Fibroblast of peridontal ligament (primary cell): ENCODE data around the gene UBE2K.
"Not testable (repeated sequence)": the region's sequence is repeated elsewhere in the genome, so short reads cannot be mapped to it uniquely, and the experiment has no call there.

Source experiments
- DNase-seq: peaks from one replicate; pipeline ENCODE4 v3.0.0-alpha.2; 2010; ENCODE audit errors: extremely low read depth

UBE2K gene

GRCh38 chr4:39689970-39690369 is 8.0 kb upstream of the UBE2K start:
- DNase-seq = no peak

DNA sequence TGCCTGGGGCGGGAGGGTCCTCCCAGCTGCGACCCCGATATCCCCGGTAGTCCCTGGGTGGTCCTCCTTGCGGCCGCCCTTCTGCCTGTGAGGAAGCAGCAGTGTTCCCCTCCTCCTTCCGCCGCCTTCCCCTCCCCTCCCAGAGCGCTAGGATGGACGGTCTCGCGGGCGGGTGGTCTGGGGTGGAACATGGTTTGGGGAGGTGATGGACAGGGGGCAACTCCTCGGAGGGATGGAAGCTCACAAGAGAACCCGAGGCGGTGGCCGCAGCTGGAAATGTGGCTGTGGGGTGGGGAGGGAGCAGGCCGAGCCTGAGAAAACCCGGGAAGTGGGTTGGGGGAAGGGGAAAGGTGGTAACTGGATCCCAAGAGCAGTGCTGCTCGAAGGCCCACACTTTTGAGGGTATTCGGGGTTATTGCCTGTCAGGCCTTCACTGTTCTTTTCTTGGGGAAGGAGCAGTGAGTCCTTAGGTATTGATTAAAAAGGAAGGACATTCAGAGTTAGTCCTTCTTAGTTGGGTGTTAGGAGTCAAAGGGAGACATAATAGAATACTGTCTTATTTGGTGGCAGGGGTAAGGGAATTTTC is 581 bp downstream of the UBE2K start:
- DNase-seq = peak; percentile 20

DNA sequence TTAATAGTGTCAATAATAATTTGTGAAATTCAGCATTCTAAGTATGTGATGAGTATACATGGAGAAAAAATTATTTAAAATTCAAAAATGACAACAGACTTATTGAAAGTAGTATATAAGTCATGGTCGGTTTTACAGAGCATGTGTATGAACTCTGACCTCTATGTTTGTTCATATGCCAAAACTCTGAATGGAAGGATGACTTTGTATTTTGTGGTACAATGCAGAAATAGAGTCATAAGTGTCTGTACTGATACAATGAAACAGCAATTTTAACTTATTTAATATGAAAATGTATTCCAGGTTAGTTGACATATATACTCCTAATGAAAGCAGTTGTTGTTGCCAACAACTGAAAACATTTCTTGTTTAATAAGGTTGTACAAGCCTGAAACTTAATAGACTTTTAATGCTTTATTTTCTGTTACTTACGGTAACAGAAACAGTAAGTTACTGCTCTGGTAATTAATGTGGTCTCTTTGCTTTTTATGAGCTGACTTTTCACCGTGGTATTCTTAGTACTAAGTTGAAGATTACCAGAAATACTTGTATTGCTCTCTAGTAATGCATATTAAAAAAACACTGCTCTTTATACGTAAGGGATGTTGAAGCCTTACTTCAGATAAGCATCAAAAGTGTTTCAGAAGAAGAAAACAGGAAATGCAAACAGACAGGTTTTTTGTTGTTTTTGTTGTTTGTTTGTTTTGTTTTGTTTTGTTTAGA is 1.9 kb downstream of the UBE2K start:
- peak; percentile 44 for DNase-seq

DNA sequence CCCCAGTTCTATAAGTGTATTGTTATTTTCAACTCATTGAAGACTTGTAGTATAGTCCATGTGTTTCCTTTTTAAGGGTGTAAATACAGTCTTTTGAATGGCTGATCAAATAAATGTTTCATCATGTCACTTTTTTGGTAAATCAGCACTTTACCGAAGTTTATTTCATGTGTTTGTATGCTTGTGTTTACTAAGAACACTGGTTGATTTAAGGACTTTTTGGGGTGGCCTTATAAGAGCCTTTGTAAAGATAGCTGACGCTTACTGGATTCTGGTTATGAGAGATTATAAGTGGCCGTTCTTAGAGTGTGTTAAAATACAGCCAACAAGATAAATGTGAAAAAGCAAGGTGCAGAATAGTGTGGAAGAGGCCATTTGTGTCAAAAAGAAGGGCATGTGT is 2.6 kb downstream of the UBE2K start:
- no peak for DNase-seq

DNA sequence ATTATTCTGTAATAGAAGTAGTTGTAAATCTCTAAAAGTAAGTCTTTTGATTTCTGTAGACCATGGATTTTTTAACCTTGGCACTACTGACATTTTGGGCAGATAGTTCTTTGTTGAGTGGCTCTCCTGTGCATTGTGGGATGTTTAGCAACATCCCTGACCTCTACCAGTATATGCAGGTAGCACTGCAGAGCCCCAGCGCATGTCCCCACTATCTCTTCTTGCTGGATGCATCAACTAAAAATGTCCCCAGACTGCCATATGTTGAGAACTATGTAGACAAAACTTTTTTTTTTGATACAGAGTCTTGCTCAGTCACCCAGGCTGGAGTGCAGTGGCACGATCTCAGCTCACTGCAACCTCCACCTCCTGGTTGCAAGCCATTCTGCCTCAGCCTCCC is 4.8 kb downstream of the UBE2K start:
- DNase-seq = no peak

GRCh38 chr4:39704789-39705188 is 6.9 kb downstream of the UBE2K start:
- not testable (repeated sequence) for DNase-seq

DNA sequence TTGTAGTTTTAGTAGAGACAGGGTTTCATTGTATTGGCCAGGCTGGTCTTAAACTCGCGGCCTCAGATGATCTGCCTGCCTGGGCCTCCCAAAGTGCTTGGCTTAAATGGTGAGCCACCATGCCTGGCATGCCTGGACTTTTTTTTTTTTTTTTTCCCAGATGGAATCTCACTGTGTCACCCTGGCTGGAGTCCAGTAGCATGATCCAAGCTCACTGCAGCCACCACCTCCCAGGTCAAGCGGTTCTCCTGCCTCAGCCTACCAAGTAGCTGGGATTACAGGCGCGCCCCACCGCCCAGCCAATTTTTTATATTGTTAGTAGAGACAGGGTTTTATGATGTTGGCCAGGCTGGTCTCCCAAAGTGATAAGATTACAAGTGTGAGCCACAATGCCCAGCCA is 8.4 kb downstream of the UBE2K start:
- peak; percentile 77 for DNase-seq

DNA sequence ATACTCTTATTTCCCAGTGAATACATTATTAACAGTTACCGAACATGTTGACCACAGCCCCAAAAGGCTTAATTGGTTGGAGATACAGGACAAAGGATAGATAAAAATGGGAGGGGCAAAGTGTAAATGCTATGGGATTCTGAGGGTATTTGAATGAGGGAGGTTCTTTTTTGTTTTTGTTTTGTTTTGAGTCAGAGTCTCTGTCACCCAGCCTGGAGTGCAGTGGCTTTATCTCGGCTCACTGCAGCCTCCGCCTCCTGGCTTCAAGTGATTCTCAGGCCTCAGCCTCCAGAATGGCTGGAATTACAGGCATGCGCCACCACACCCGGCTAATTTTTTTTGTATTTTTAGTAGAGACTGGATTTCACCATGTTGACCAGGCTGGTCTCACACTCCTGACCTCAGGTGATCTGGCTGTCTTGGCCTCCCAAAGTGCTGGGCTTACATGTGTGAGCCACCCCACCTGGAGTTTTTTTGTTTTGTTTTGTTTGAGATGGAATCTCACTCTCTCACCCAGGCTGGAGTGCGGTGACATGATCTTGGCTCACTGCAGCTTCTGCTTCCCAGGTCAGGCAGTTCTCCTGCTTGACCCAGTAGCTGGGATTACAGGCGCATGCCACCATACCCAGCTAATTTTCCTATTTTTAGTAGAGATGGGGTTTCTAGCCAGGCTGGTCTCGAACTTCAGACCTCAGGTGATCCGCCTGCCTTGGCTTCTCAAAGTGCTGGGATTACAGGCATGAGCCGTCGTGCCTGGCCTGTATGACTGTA is 9.0 kb downstream of the UBE2K start:
- no peak for DNase-seq

DNA sequence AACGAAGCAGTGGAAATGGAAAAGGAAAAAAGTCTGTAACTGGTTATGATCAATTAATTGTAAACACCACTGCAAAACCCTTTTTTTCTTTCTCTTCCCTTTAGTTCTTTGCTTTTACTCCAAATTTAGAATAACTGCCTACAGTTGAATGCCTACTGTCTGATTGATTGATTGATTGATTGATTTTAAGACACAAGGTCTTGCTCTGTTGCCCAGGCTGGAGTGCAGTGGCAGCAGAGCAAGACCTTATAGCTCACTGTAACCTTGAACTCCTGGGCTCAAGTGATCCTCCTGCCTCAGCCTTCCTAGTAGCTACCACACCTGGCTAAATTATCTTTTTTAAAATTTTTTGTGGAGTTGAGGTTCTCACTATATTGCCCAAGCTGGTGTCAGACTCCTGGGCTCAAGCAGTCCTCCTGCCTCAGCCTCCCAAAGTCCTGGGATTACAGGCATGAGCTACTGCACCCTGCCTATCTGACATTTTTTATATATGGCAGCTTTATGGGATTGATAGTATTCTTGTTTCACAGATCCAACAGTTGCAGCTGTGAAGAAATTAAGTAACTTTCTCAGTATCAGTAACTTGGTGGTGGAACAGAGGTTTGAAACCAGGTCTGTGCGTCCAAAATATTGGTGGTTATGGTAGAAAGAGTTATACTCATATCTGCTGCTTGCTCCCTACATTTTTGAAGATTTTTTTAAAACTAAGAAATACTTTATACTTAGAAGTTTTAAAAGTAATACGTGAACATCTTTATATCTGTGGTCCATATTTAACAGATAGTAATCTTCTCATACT is 12.4 kb downstream of the UBE2K start:
- no peak for DNase-seq

GRCh38 chr4:39712819-39713607 is 15.1 kb downstream of the UBE2K start:
- peak; percentile 37 for DNase-seq

- peak; percentile 88 for DNase-seq
Observed at GRCh38 chr4:39713691-39714090, 15.8 kb downstream of the UBE2K start.

DNA sequence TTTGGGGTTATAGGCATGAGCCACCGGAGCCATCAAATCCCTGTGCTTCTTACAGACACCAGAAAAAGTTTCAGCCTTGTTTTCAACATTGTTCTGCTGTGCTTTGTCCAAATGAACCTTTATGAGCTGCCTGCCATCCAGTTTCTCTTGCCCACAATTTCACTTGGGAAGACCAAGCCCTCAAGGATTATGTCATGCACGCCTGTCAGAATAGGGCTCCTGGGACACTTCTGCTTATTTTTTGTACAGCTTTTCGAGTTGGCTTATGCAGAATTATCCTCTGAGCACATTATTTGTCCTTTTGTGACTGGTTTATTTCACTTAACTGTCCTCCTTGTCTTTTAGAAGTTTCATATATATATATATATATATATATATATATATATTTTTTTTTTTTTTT is 16.2 kb downstream of the UBE2K start:
- DNase-seq = peak; percentile 67

- no peak for DNase-seq
Observed at GRCh38 chr4:39715788-39716187, 17.9 kb downstream of the UBE2K start.

DNA sequence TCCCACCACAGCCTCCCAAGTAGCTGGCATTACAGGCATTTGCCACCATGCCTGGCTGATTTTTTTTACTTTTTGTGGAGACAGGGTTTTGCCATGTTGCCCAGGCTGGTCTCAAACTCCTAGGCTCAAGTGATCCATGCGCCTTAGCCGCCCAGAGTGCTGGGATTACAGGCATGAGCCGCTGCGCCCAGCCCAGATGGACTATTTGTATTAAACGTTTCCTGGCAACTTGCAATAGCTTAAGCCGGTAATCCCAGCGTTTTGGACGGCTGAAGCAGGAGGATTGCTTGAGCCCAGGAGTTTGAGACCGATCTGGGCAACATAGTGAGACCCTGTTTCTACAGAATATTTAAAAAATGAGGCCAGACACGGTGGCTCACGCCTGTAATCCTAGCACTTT is 18.4 kb downstream of the UBE2K start:
- no peak for DNase-seq

DNA sequence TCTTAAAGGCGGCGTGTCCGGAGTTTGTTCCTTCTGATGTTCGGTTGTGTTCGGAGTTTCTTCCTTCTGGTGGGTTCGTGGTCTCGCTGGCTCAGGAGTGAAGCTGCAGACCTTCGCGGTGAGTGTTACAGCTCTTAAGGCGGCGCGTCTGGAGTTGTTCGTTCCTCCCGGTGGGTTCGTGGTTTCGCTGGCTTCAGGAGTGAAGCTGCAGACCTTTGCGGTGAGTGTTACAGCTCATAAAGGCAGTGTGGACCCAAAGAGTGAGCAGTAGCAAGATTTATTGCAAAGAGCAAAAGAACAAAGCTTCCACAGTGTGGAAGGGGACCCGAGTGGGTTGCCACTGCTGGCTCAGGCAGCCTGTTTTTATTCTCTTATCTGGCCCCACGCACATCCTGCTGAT is 19.8 kb downstream of the UBE2K start:
- not testable (repeated sequence) for DNase-seq

GRCh38 chr4:39718366-39719323 is 20.7 kb downstream of the UBE2K start:
- no peak for DNase-seq

GRCh38 chr4:39719804-39720580 is 22.1 kb downstream of the UBE2K start:
- no peak for DNase-seq

DNA sequence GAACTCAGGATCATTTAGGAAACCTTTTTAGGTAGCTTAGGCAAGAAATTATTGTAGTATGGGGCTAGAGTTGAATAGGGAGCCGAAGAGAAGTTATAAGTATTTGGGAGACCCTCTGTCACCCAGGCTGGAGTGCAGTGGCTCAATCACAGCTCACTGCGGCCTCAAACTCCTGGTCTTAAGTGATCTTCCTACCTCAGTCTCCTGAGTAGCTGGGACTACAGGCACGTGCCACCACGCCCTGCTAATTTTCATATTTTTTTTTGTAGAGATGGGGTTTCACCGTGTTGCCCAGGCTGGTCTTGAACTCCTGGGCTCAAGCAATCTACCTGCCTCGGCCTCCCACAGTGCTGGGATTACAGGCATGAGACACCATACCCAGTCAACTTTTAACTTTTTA is 23.3 kb downstream of the UBE2K start:
- not testable (repeated sequence) for DNase-seq

DNA sequence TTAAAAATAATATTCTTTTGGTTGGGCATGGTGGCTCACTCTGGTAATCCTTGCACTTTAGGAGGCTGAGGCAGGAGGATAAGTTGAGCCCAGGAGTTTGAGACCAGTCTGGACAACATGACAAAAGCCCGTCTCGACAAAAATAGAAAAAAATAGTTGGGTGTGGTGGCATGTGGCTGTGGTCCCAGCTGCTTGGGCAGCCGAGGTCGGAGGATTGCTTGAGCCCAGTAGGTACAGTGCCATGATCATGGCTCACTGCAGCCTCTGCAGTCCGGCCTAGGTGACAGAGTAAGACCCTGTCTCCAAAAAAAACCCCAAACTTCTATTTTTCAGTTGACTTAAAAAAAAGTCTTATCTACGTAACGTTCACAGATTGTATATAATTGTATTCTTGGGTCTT is 23.9 kb downstream of the UBE2K start:
- DNase-seq = no peak
